Pons (tissue), 1 donor: ENCODE measurements around the gene NANS.
A peak's percentile ranks its signal among the peaks of the same experiment; 100 is the strongest.
"Not testable (repeated sequence)": the region's sequence is repeated elsewhere in the genome, so short reads cannot be mapped to it uniquely, and the experiment has no call there.

Source experiments
- DNase-seq: peaks from one replicate; pipeline ENCODE4 v3.0.0-alpha.2; 2016; ENCODE audit warnings: low spot score

The NANS gene, protein sequence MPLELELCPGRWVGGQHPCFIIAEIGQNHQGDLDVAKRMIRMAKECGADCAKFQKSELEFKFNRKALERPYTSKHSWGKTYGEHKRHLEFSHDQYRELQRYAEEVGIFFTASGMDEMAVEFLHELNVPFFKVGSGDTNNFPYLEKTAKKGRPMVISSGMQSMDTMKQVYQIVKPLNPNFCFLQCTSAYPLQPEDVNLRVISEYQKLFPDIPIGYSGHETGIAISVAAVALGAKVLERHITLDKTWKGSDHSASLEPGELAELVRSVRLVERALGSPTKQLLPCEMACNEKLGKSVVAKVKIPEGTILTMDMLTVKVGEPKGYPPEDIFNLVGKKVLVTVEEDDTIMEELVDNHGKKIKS

DNA sequence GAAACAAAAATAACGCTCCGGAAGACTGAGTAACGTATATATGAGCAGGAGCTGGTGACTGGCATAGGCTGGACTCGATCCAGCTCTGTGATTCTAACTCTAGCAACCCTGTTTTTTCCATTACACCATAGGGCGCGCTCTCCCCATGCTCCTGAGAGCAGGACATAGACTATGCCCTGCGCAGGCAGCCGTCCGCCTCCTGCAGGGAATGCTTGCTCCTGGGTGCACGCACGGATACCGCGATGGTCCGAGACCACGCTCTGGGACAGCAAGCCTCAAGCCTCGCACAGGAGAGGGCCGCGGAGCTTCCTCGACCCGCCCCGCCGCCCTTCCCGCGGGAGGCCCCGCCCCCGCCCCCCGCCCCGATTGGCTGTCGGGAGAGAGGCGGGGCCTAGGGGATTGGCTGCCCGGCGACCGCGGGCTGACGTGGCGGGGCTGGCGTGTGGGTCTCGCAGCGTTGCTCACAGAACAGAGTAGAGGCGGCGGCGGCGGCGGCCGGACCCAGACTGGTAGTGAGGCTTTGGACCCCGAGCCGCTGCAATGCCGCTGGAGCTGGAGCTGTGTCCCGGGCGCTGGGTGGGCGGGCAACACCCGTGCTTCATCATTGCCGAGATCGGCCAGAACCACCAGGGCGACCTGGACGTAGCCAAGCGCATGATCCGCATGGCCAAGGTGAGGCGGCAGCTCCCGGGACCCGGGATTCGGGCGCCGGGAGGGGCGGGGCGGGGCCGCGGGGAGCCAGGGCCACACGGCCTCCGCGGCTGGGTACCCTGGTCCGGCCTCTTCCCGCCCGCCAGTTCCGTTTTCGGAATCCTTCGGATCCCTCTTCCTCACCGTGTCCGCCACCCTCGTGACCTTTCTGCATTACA, at the start of gene NANS:
NANS (plus strand) TSS at position 464 of the 869 bp plus-strand sequence; CDS start at position 541, 77 bp downstream.
- DNase-seq = peak; percentile 86

DNA sequence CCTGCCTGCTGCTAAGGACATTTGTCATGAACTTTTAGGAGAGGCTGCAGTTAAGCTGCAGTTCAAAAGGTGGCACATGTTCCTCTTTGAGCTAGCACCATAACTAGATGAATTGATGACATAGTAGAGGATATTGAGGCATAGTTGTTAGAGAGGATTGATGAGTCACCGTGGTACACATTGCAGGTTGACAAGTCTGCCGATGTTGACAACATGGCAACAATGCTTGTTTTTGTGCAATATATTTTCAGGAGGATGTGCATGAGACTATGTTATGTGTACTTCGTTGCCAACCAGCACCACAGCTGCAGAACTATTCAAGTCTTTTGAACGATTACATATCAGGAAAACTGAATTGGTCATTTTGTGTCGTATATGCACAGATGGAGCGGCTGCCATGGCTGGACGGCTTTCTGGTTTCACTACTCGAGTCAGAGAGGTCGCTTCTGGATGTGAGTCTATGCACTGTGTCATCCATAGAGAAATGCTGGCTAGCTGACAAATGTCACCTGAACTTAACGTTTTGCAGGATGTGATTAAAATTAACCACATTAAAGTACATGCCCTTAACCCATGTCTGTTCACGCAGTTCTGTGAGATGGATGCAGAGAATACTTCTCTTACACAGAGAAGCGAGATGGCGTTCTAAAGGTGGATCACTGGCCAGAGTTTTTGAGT, 49.1 kb upstream of the NANS start:
- peak; percentile 22 for DNase-seq

DNA sequence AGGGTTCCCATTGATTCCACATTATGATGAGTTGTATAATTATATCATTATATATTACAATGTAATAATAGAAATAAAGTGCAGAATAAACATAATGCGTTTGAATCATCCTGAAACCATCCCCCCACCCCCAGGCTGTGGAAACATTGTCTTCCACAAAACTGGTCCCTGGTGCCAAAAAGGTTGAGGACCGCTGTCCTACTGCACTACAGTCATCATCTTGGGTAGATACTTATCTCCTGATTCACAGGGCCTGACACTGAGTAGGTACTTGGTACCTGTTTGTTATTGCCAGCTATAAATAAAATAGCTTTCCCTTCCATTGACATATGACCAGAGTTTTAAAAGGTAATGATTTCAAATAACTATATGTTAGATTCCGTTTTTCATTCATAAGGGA, 47.8 kb upstream of the NANS start:
- no peak for DNase-seq

DNA sequence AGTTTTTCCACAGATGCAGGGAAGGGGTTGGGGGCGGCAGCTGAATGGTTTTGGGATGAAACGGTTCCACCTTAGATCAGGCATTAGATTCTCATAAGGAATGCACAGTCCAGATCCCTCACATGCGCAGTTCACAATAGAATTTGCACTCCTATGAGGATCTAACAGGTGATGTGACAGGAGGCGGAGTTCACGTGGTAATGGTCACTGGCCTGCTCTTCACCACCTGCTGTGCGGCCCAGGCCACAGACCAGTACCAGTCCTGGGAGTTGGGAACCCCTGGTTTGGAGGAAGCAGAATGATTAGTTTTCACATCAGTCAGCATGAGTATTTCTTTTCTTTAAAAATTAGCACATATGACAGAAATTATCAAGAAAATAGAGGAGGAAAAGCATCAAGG, 47.1 kb upstream of the NANS start:
- DNase-seq = no peak

DNA sequence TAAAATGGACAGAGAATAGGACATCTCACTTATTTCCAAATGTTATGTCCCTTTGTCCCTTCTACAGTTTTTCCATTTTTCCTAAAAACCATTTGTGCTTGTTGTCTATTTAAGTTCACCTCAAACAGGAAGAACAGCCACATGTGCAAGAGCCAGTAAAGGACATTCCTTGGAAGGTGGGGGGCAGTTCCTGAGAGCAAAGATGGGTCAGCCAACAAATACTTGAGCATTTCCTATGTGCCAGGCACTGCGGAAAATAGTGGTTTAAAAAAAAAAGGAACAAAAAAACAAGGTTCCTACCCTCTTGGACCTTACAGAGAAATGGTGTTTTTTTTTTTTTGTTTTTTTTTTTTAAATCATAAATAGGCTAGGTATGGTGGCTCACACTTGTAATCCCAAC, 46.6 kb upstream of the NANS start:
- DNase-seq = no peak

DNA sequence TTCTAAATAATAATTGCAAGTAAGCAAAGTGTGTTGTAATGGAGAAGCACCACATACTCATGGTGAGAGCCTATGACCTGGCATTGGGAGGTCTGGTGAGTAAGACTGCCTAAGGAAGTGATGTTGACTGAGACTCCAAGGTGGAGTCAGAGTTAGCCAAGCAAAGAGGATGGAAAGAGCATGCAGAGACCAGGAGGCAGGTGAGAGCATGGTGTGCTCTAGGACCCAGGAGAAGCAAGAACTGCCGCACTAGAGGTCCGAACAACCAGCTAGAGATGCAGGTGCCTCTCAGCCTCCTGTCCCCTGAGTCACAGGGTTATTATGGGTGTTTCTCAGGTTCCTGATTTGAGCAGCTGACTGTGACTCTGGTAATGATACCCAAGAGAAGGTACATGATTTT, 46.1 kb upstream of the NANS start:
- DNase-seq = no peak

DNA sequence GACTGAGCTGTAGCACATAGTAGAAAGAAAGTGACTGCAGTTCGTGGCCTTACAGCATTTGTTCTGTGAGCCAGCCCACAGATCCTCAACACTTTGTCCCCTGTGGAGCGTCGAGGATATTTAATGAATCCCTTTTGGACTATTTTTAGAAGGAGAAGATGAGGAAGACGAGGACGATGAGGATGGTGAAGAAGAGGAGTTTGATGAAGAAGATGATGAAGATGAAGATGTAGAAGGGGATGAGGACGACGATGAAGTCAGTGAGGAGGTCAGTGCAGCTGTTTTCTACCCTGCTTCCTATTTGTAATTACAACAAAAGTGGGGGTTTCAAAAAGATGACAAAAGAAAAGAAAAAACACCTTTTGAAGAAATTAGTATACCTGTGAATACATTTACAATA, 45.4 kb upstream of the NANS start:
- no peak for DNase-seq

DNA sequence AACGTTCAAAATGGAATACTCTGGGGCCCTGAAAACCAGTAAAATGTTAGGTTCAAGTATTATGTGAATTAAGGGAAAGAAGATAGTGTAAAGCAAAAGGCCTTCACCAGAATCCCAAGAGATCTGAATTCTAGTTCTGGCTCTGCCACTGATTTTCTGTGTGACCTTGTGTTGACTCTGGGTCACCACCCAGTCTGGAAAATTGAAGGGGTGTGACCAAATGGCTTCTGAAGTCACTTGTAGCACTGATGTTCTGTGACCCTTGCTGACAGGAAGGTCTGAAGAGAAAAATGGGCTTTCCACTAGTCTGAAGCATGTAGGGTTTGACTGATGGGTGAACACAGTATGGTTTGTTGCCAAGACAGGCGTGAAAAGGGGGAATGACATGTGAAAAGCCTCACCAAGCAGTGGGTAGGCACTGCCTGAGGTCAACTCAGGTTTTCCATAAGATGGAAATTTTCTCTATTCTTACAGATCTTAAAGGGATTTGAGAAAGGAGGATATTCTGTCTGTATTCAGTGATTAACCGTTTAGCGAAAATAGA, 40.3 kb upstream of the NANS start:
- DNase-seq = no peak

DNA sequence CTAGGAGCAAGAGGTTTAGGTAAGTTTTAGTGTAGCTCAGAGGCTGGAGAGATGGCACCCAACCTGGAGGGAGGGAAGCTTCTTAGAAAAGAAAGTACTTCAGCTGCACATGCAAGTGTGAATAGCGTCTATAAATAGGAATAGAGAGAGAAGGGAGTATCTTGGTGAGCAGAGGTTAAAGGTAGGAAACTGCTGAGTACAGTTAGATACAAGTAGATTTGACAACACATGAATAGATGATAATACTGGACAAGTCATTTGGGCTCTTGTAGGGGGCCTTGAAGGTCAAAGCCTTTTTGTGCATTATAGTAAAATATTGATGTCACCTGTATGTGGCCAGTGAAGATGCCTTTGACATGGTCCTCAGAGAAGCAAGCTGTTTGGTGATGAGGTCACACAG, 39.2 kb upstream of the NANS start:
- DNase-seq = no peak

DNA sequence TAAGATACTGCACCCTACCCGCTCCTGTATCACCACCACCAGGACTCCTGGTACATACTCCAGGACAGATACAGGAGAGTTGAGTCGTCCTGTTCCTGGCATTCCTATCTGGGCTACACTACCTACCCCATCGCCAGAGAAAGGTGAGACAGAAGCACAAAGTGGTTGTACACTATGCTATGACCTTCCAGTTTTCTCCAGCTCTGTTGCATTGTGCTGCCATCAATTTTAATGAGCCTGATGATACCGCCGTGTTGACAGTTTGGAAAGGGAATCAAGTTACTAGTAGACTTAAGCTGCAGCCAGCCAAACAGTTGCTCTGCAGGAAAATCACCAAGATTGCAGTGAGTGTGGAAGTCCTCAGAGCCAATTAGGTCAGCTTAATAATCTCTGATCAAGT, 38.2 kb upstream of the NANS start:
- no peak for DNase-seq

DNA sequence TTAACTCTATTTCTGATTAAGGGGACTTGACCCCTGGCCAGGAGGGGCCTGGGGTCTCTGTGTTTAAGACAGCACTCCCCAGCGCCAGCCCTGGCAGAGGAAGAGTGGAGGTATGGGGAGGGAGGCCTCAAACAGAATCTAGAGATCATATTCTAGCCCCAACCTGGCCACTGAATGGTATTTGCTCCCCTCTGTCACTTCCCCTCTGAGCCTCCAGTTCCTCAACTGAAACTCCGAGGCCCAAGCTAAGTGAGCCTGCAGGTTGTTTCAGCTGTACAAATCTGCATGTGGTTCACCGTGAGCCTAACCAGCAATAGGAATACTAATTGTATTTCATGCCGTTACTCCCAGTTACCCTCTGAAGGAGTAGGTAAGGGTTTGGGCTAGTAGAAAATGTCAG, 37.4 kb upstream of the NANS start:
- no peak for DNase-seq

DNA sequence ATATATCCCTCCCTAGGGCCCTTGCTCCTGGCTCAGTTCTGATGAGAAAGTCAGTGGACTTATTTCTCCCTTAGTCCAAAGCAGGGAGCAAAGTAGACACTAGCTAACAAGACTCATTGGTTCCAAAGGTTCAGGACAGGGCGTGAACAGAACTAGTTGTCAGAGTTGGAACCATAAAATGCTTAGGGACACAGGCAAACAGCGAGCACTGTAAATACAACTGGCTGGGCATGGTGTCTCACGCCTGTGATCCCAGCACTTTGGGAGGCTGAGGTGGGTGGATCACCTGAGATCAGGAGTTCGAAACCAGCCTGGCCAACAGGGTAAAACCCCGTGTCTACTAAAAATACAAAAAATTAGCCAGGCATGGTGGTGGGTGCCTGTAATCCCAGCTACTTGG, 36.7 kb upstream of the NANS start:
- DNase-seq = not testable (repeated sequence)

DNA sequence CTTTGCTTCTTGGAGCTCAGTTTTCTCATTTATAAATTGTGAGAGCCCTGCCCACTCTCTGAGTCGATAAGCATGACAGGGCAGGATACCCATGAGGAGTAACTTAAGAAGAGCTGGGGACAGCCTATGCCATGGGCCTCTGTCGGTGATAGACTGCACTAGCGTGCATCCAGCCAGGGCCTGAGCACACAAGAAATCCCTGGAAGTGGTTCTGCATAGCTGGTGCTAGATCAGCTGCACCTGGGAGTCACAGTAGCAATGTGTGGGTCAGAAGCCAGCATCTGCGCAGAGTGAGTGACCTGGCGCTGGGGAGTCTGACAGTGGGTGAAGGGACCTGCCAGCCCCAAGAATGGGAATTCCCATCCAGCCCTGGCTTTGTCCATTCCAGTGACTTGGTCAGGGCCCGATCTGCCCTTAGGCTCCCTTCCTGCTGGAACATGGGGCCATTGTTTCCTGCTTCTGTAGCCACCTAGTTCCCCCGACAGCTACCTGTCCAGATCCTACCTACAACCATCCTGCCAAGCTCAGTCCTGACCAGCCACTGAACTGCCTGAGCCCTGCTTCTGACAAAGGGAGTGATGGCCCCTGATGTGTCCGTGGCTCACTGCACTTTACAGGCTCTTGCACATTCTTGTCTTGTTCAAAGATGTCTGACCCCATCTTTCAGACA, 35.9 kb upstream of the NANS start:
- no peak for DNase-seq

DNA sequence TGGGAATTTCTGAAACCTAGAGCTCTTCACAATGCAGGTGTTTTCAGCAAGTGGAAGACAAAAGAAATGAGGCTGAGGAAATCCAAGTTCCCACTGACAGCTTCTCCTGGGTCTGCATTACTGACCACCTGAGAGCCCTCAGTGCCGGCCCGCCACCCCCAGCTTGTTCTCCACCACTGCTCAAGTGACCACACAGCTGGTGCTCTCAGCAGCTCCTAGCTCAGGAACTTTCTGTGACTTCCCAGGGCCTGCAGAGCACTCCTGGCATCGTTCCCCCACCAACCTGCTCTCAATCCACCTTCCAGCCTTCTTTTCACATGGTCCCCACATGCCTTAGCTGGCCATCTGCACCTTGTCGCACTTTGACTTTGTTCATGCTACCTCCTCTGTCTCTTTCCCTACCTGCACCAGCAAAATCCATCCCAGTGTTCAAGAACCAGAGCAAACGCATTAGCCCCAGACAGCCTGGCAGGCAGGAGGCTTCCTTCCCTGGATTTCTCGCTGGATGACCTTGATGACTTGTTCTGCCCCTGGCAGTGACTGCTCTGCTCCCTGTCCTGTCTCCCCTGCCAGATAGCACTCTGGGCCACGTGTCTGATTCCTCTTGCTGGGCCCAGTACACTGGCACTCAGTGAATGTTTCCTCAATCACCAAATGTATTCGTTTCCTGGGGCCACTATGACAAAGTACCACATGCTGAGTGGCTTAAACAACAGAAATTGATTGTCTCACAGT, 35.1 kb upstream of the NANS start:
- DNase-seq = no peak

DNA sequence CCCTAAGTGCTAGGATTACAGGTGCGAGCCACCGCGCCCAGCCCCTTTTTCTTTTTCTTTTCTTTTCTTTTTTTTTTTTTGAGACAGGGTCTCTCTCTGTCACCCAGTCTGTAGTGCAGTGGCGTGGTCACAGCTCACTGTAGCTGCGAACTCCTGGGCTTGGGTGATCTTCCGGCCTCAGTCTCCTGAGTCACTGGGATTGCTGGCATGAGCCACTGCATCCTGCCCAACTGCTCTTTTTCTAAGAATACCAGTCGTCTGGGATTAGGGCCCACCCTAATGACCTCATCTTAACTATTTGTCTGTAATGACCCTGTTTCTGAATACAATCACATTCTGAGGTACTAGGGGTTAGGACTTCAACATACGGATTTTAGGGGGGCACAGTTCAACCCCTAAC, 34.1 kb upstream of the NANS start:
- no peak for DNase-seq

DNA sequence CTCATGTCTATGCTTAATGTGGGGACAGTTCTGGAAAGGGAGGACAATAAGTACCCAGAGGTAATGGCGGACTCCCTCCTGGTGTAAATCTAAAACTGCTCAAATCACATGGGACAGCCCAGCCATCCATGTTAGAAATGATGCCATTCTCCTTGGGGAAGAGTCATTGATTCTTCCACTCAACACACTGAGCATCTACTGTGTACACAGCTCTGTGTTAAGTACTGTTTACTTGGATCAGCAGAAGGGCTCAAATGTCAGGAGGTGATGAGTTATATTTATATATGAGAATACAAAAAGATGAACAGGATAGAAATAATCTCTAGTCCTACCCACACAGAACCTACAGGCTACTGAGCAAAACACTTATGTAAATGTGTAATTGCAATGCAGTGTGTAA, 31.8 kb upstream of the NANS start:
- no peak for DNase-seq

DNA sequence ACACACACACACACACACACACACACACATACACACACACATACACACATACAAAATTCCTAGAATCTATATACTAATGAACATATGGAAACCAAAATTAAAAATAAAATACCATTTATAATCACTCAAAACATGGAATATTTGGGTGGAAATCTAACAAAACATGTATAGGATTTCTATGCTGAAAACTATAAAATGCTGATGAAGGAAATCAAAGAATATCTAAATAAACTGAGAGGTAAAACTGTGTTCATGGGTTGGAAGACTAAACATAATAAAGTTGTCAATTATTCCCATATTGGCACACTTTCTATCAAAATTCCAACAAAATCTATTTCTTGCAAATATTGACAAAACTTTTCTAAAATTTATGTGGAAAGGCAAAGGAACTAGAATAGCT, 25.4 kb upstream of the NANS start:
- DNase-seq = no peak

DNA sequence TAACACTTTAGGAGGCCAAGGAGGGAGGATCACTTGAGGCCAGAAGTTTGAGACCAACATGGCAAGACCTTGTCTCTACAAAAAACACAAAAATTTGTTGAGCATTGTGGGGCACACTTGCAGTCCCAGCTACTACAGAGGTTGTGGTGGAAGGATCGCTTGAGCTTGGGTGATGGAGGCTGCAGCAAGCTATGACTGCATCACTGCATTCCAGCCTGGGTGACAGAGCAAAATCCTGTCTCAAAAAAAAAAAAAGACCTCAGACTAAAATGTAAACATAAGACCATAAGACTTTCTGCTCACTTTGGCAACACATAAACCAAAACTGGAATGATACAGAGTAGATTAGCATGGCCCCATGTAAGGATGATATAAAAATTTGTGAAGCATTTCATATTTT, 24.6 kb upstream of the NANS start:
- DNase-seq = no peak

DNA sequence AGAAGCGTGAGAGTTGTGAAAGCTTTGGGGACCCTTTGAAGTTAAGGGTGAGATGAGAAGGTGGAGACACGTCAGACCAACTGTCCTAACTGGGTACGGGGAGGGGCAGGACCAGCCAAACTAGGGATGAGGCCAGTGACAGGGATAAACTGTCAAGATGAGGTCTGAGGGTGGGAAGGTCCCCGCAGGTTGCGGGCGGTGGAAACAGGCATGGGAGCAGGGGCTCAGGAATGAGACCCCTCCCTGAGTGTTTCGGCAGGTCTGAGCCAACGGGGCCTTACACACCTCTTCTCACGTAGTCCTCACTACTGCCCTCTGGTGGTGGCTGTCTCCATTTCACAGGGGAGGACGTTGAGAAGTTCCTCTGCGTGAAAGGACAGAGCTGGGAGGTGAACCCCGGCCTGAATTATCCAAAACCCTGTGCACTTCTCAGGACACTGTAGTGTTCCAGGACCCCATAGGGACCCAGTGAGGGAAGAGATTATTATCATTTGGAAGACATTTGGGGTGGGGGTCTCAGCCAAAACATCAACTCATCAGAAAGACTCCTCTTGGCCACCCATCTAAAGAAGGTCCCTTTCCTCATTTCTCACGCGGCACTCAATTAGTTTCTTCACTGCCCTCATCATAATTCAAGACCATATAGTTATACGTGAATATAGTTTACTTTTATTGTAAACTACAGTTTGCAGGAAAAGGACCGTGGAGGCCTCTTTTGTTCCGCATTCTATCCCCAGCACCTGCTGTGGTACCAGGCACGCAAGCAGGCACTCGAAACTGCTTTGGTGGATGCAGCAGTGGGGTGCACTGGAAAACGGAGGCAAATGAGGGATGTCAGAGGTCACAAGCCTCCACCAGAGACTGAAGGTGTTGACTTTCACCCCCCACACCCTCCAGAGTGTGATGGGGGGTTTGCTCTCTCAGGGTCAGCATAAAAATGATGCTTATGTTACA, 21.7 kb upstream of the NANS start:
- DNase-seq = peak; percentile 89

DNA sequence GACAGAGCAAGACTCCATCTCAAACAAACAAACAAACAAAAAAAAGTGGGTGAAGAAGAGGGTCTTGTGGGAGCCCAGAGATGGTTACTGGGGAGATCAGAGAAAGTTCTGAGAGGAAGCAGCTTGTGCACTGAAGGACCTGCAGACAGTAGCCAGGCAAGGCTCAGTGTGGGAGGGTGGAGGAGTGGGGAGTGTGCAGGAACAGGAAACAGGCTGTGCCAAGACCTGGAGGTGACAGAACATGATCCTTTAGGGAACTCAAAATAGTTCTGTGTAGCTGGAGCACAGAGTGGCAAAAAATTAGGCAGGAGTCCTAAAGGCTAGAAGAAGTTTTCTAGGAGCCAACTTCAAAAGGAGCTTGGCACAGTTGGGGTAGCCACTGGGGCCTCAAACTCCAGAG, 19.2 kb upstream of the NANS start:
- DNase-seq = no peak
